Suprapubic skin (tissue), 3 donors: ENCODE data around the gene SEMA5A.

Source experiments
- CTCF ChIP-seq, 2 donors: fragments of 200-600 bp in 1 of 2; fragments of 450-650 bp in 1 of 2; sonication (generic) in 1 of 2; IDR thresholded peaks; one replicate each; pipeline ENCODE4 v1.5.1; 2016 to 2019; ENCODE audit warnings: antibody characterized with exemption in 2 of 2, mild to moderate bottlenecking in 1 of 2, moderate library complexity in 1 of 2
- EP300 ChIP-seq: sonication (generic); formaldehyde crosslinking; IDR thresholded peaks from one replicate; pipeline ENCODE4 v1.6.1; 2017; ENCODE audit warnings: antibody characterized with exemption
- POLR2A ChIP-seq, 2 donors: fragments of 450-650 bp; IDR thresholded peaks; one replicate each; pipeline ENCODE4 v1.6.1; 2017; ENCODE audit warnings: antibody characterized with exemption in 2 of 2, mild to moderate bottlenecking in 2 of 2, moderate library complexity in 2 of 2

- no peak for TF ChIP-seq CTCF (IDR thresholded peaks at IDR 0.05)
- no peak for TF ChIP-seq POLR2A (IDR thresholded peaks at IDR 0.05)
- no peak for TF ChIP-seq EP300
Measured at GRCh38 chr5:9166202-9167112, 379.4 kb downstream of the SEMA5A start.
